Tibial nerve (tissue), 4 donors: ENCODE data around the gene GUCA1C. TPM values are rescaled to one million over a fixed set of nuclear protein-coding genes. Genes with fewer than 3 reads are reported as not detected.
A peak's percentile ranks its signal among the peaks of the same experiment; 100 is the strongest.

ENCODE experiments used
- DNase-seq, 2 donors: peaks; one replicate each; pipeline ENCODE4 v3.0.0-alpha.2; 2019; ENCODE audit warnings: low spot score in 2 of 2
- H3K27ac ChIP-seq, 4 donors: fragments of 200-600 bp; sonication (generic) in 3 of 4; one replicate each; pipeline ENCODE4 v1.5.1; 2017 to 2019; ENCODE audit warnings: mild to moderate bottlenecking in 1 of 4
- H3K27me3 ChIP-seq, 2 donors: fragments of 200-600 bp; sonication (generic) in 1 of 2; one replicate each; pipeline versions ENCODE4 v1.5.1 to v1.6.0; 2017 to 2019
- H3K36me3 ChIP-seq, 3 donors: fragments of 200-600 bp; sonication (generic); one replicate each; pipeline ENCODE4 v1.5.1; 2018 to 2019
- H3K4me1 ChIP-seq, 4 donors: fragments of 200-600 bp; sonication (generic) in 3 of 4; one replicate each; pipeline ENCODE4 v1.5.1; 2017 to 2019
- H3K4me3 ChIP-seq, 4 donors: fragments of 200-600 bp; sonication (generic) in 3 of 4; one replicate each; pipeline ENCODE4 v1.5.1; 2017 to 2019; ENCODE audit warnings: mild to moderate bottlenecking in 1 of 4, moderate library complexity in 1 of 4
- H3K9me3 ChIP-seq, 4 donors: fragments of 200-600 bp; sonication (generic) in 3 of 4; one replicate each; pipeline ENCODE4 v1.5.1; 2017 to 2019
- CTCF ChIP-seq, 5 experiments: fragments of 200-600 bp in 3 of 5; fragments of 450-650 bp in 2 of 5; sonication (generic) in 3 of 5; IDR thresholded peaks; one replicate each; pipeline ENCODE4 v1.5.1; 2016 to 2019; ENCODE audit warnings: antibody characterized with exemption in 5 of 5, mild to moderate bottlenecking in 3 of 5, moderate library complexity in 2 of 5
- EP300 ChIP-seq, 2 donors: sonication (generic); formaldehyde crosslinking; IDR thresholded peaks; one replicate each; pipeline ENCODE4 v1.6.1; 2017; ENCODE audit warnings: antibody characterized with exemption in 2 of 2, mild to moderate bottlenecking in 1 of 2
- POLR2A ChIP-seq, 2 donors: fragments of 450-650 bp; IDR thresholded peaks; one replicate each; pipeline ENCODE4 v1.6.1; 2017; ENCODE audit warnings: antibody characterized with exemption in 2 of 2, mild to moderate bottlenecking in 2 of 2, moderate library complexity in 2 of 2
- WGBS, 2 donors: methylation state at CpG; one replicate each; pipeline ENCODE4 v1.1.5; 2018; 5-methylcytosine and 5-hydroxymethylcytosine counted together
- total RNA-seq, 4 donors: library from RNA; depleted of rRNA; stranded (reverse); fragments of >200 nt; gene quantifications; one replicate each; pipeline ENCODE4 v1.1.0, GENCODE V29; 2016

GUCA1C gene
- total RNA-seq, 4 donors from 2014 or later = not detected

- Histone ChIP-seq H3K9me3 (no peaks in the 10 kb centered on the region), H3K4me1 (no peaks in the 10 kb centered on the region), H3K27ac (no peak overlapping the region), H3K4me3 (no peak overlapping the region), H3K36me3 (no peaks in the 10 kb centered on the region), H3K27me3 (no peaks in the 10 kb centered on the region)
- TF ChIP-seq CTCF (IDR thresholded peaks at IDR 0.05) = peak; percentile 51 to 78 (median 58)
- TF ChIP-seq EP300 (IDR thresholded peaks at IDR 0.05) = no peak
- DNase-seq = peak in 1 of 2 donors; percentile 30
- WGBS, 2 donors = 20 to 21% methylated on average over 6 of the region's 6 CpGs
These were observed 38.7 kb downstream of the GUCA1C start for GRCh38 chr3:108914774-108915641.

GRCh38 chr3:108909799-108910198 is 43.9 kb downstream of the GUCA1C start:
- no peaks in the 10 kb centered on the region for H3K4me1 ChIP-seq
- DNase-seq = no peak
- no peak overlapping the region for H3K4me3 ChIP-seq
- no peaks in the 10 kb centered on the region for H3K36me3 ChIP-seq
- no peaks in the 10 kb centered on the region for H3K27me3 ChIP-seq
- WGBS, 2 donors = 95 to 96% methylated on average over 5 of the region's 5 CpGs
- no peaks in the 10 kb centered on the region for H3K9me3 ChIP-seq
- TF ChIP-seq CTCF (IDR thresholded peaks at IDR 0.05) (no peak), POLR2A (IDR thresholded peaks at IDR 0.05) (no peak), EP300 (IDR thresholded peaks at IDR 0.05) (no peak)
- H3K27ac ChIP-seq = no peak overlapping the region

GRCh38 chr3:108907194-108907593 is 46.5 kb downstream of the GUCA1C start:
- Histone ChIP-seq H3K27ac (no peak overlapping the region), H3K27me3 (no peaks in the 10 kb centered on the region), H3K36me3 (no peaks in the 10 kb centered on the region), H3K4me3 (no peak overlapping the region), H3K9me3 (no peaks in the 10 kb centered on the region), H3K4me1 (no peaks in the 10 kb centered on the region)
- no peak for DNase-seq
- 53 to 57% methylated on average over 1 of the region's 1 CpG for WGBS, 2 donors
- TF ChIP-seq CTCF (IDR thresholded peaks at IDR 0.05) = no peak
- TF ChIP-seq EP300 (IDR thresholded peaks at IDR 0.05) = no peak
- TF ChIP-seq POLR2A (IDR thresholded peaks at IDR 0.05) = no peak

GRCh38 chr3:108899530-108899929 is 54.1 kb downstream of the GUCA1C start:
- TF ChIP-seq POLR2A (IDR thresholded peaks at IDR 0.05) (no peak), CTCF (IDR thresholded peaks at IDR 0.05) (no peak), EP300 (IDR thresholded peaks at IDR 0.05) (no peak)
- 74 to 79% methylated on average over 3 of the region's 3 CpGs for whole genome bisulfite sequencing, 2 donors
- Histone ChIP-seq H3K27ac (no peak overlapping the region), H3K4me1 (no peaks in the 10 kb centered on the region), H3K27me3 (no peaks in the 10 kb centered on the region), H3K36me3 (no peaks in the 10 kb centered on the region), H3K4me3 (no peak overlapping the region), H3K9me3 (no peaks in the 10 kb centered on the region)
- DNase-seq = no peak

GRCh38 chr3:108897883-108898282 is 55.8 kb downstream of the GUCA1C start:
- DNase-seq = no peak
- H3K4me1 ChIP-seq = no peaks in the 10 kb centered on the region
- no peak overlapping the region for H3K27ac ChIP-seq
- H3K4me3 ChIP-seq = no peak overlapping the region
- TF ChIP-seq EP300 (IDR thresholded peaks at IDR 0.05) (no peak), CTCF (IDR thresholded peaks at IDR 0.05) (no peak), POLR2A (IDR thresholded peaks at IDR 0.05) (no peak)
- H3K36me3 ChIP-seq = no peaks in the 10 kb centered on the region
- H3K9me3 ChIP-seq = no peaks in the 10 kb centered on the region
- H3K27me3 ChIP-seq = no peaks in the 10 kb centered on the region
- 89 to 92% methylated on average over 3 of the region's 3 CpGs for WGBS, 2 donors
